ENCODE measurements around the gene PSD2. TPM values are rescaled to one million over a fixed set of nuclear protein-coding genes. Genes with fewer than 3 reads are reported as not detected.

PSD2 gene
- total RNA-seq, 1 donor from 2014 or later: 0.25 TPM

DNA sequence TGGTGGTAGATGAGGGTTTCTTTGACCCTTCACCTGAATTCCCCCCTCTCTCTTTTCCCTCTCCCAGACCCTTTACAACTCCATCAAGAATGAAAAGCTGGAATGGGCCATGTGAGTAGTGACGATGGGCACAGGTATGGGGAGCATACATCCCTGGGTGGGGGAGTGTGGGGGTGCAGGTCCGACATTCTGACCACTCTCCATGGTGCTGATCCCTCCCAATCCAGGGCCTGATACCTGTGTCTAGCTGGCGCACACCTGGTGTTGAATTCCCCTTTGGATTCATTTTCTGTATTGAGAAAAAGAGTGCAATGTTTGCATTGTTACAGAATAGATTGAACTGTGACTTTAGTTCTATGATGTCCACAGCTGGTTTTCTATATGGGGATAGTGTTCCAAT lies 40.0 kb downstream of the PSD2 start:
- no peak for FAIRE-seq
- peaks cover 20% of the 10 kb centered on the region for H3K27me3 ChIP-seq (ENCODE audit: insufficient read depth, low read length)
- Mint-ChIP-seq H3K9me3 (ENCODE audit: unreplicated experiment) (no peaks in the 10 kb centered on the region), H3K27ac (ENCODE audit: unreplicated experiment) (no peak overlapping the region), H3K27me3 (ENCODE audit: low read depth, unreplicated experiment) (peaks cover 82% of the 10 kb centered on the region), H3K4me1 (ENCODE audit: low read depth, unreplicated experiment) (no peaks in the 10 kb centered on the region), H3K4me3 (ENCODE audit: unreplicated experiment) (no peak overlapping the region), H3K36me3 (ENCODE audit: low read depth, unreplicated experiment) (no peaks in the 10 kb centered on the region)
- no peak overlapping the region for H3K4me3 ChIP-seq (ENCODE audit: insufficient read depth, low read depth, low read length)
- TF ChIP-seq EZH2 (IDR thresholded peaks at IDR 0.05; ENCODE audit: insufficient read depth, low read length): no peak
- TF ChIP-seq, protein P1, sequence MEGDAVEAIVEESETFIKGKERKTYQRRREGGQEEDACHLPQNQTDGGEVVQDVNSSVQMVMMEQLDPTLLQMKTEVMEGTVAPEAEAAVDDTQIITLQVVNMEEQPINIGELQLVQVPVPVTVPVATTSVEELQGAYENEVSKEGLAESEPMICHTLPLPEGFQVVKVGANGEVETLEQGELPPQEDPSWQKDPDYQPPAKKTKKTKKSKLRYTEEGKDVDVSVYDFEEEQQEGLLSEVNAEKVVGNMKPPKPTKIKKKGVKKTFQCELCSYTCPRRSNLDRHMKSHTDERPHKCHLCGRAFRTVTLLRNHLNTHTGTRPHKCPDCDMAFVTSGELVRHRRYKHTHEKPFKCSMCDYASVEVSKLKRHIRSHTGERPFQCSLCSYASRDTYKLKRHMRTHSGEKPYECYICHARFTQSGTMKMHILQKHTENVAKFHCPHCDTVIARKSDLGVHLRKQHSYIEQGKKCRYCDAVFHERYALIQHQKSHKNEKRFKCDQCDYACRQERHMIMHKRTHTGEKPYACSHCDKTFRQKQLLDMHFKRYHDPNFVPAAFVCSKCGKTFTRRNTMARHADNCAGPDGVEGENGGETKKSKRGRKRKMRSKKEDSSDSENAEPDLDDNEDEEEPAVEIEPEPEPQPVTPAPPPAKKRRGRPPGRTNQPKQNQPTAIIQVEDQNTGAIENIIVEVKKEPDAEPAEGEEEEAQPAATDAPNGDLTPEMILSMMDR (IDR thresholded peaks at IDR 0.05; ENCODE audit: insufficient read depth, low read depth, low read length): no peak
- no peaks in the 10 kb centered on the region for H3K36me3 ChIP-seq (ENCODE audit: insufficient read depth, low read length)
- H4K20me1 ChIP-seq (ENCODE audit: insufficient read depth, low read length): no peaks in the 10 kb centered on the region
- no peak overlapping the region for H2AFZ ChIP-seq (ENCODE audit: low read depth, low read length)
- H3K4me2 ChIP-seq (ENCODE audit: low read length): no peak overlapping the region
- H3K9ac ChIP-seq (ENCODE audit: low read length): no peak overlapping the region
- no peaks in the 10 kb centered on the region for H3K79me2 ChIP-seq (ENCODE audit: insufficient read depth, low read length)
- no peak overlapping the region for H3K27ac ChIP-seq (ENCODE audit: low read depth, low read length)
- H3K9me3 ChIP-seq (ENCODE audit: insufficient read depth, low read depth, low read length): no peaks in the 10 kb centered on the region
- no peak for DNase-seq (ENCODE audit: low read depth)
- H3K4me1 ChIP-seq (ENCODE audit: insufficient read depth, low read length): no peaks in the 10 kb centered on the region

DNA sequence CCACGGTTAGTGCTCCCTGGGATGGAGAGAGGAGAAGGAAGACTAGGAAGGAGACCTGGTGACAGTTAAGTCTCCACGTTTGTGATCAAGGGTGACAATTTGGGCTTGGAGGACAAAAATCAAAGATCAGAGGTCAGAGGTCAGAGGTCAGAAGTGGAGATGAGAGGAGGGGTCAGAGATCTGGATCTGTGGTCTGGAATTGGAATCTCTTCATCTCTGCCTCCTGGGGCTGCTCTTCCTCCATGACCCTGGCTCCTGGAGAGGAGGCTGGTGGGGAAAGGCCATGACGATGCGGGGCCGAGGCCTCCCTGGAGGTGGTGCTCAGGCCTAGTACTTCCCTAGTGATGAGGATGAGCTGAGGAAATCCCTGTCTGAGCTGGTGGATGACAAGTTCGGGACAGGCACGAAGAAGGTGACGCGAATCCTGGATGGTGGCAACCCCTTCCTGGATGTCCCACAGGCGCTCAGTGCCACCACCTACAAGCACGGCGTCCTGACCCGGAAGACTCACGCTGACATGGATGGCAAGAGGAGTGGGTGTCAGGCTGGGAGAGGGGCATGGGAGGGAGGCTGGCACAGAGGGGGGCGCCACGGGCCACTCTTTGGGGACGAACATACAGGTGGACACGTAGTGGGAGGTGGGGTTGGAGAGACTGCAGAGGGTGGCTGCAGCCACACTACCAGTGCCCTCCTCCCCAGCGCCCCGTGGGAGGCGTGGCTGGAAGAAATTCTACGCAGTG lies 41.0 kb downstream of the PSD2 start:
- Mint-ChIP-seq H3K27ac (ENCODE audit: unreplicated experiment) (no peak overlapping the region), H3K9me3 (ENCODE audit: unreplicated experiment) (no peaks in the 10 kb centered on the region), H3K27me3 (ENCODE audit: low read depth, unreplicated experiment) (peaks cover 82% of the 10 kb centered on the region), H3K4me3 (ENCODE audit: unreplicated experiment) (no peak overlapping the region), H3K36me3 (ENCODE audit: low read depth, unreplicated experiment) (no peaks in the 10 kb centered on the region), H3K4me1 (ENCODE audit: low read depth, unreplicated experiment) (no peaks in the 10 kb centered on the region)
- DNase-seq (ENCODE audit: low read depth): no peak
- Histone ChIP-seq H3K9me3 (ENCODE audit: insufficient read depth, low read depth, low read length) (no peaks in the 10 kb centered on the region), H3K79me2 (ENCODE audit: insufficient read depth, low read length) (no peaks in the 10 kb centered on the region), H3K4me3 (ENCODE audit: insufficient read depth, low read depth, low read length) (no peak overlapping the region), H3K4me2 (ENCODE audit: low read length) (no peak overlapping the region), H3K36me3 (ENCODE audit: insufficient read depth, low read length) (no peaks in the 10 kb centered on the region), H2AFZ (ENCODE audit: low read depth, low read length) (no peak overlapping the region), H3K27me3 (ENCODE audit: insufficient read depth, low read length) (peaks cover 14% of the 10 kb centered on the region), H3K27ac (ENCODE audit: low read depth, low read length) (no peak overlapping the region), H3K9ac (ENCODE audit: low read length) (no peak overlapping the region), H3K4me1 (ENCODE audit: insufficient read depth, low read length) (no peaks in the 10 kb centered on the region), H4K20me1 (ENCODE audit: insufficient read depth, low read length) (no peaks in the 10 kb centered on the region)
- FAIRE-seq: no peak
- TF ChIP-seq, protein P1 (IDR thresholded peaks at IDR 0.05; ENCODE audit: insufficient read depth, low read depth, low read length): no peak
- no peak for TF ChIP-seq EZH2 (IDR thresholded peaks at IDR 0.05; ENCODE audit: insufficient read depth, low read length)

DNA sequence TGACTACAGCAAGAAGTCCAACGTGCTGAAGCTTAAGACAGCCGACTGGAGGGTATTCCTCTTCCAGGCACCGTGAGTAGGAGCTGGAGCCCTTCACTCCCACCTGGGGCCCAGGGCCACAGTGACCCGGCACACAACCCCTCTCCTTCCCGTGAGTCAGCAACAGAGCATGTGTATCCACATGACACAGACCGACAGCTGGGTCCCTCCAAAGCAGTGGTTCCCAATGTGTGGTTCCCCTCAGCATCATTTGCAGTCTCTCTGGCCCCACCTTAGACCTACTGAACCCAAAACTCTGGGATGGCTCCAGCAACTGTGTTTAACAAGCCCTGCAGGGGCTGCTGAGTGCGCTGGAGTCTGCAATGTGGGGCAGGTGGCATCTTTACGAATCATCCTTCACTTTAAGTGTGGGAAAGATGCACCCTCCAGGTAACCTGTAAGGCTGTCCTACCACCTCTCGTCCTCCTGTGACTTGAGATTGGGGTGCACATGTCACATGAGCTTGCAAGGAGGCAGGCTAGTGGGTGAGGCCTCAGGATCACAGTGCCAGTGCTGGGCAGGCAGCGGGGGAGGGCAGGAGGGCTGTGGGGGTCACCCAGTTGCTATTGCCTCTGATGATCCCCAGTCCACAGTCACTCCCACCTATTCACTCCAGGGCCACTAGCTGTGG lies 42.2 kb downstream of the PSD2 start:
- DNase-seq (ENCODE audit: low read depth): no peak
- peaks cover 4% of the 10 kb centered on the region for H3K27me3 ChIP-seq (ENCODE audit: insufficient read depth, low read length)
- H2AFZ ChIP-seq (ENCODE audit: low read depth, low read length): no peak overlapping the region
- H3K4me1 ChIP-seq (ENCODE audit: insufficient read depth, low read length): no peaks in the 10 kb centered on the region
- no peak for FAIRE-seq
- H3K9me3 ChIP-seq (ENCODE audit: insufficient read depth, low read depth, low read length): no peaks in the 10 kb centered on the region
- no peak overlapping the region for H3K9ac ChIP-seq (ENCODE audit: low read length)
- no peaks in the 10 kb centered on the region for H3K36me3 ChIP-seq (ENCODE audit: insufficient read depth, low read length)
- no peaks in the 10 kb centered on the region for H4K20me1 ChIP-seq (ENCODE audit: insufficient read depth, low read length)
- Mint-ChIP-seq H3K36me3 (ENCODE audit: low read depth, unreplicated experiment) (no peaks in the 10 kb centered on the region), H3K4me1 (ENCODE audit: low read depth, unreplicated experiment) (no peaks in the 10 kb centered on the region), H3K9me3 (ENCODE audit: unreplicated experiment) (no peaks in the 10 kb centered on the region), H3K4me3 (ENCODE audit: unreplicated experiment) (no peak overlapping the region), H3K27ac (ENCODE audit: unreplicated experiment) (no peak overlapping the region), H3K27me3 (ENCODE audit: low read depth, unreplicated experiment) (peaks cover 82% of the 10 kb centered on the region)
- TF ChIP-seq, protein P1 (IDR thresholded peaks at IDR 0.05; ENCODE audit: insufficient read depth, low read depth, low read length): no peak
- TF ChIP-seq EZH2 (IDR thresholded peaks at IDR 0.05; ENCODE audit: insufficient read depth, low read length): no peak
- H3K4me3 ChIP-seq (ENCODE audit: insufficient read depth, low read depth, low read length): no peak overlapping the region
- no peaks in the 10 kb centered on the region for H3K79me2 ChIP-seq (ENCODE audit: insufficient read depth, low read length)
- H3K27ac ChIP-seq (ENCODE audit: low read depth, low read length): no peak overlapping the region
- no peak overlapping the region for H3K4me2 ChIP-seq (ENCODE audit: low read length)

Measured in astrocyte (in vitro differentiated cells and primary cell).